GM21737 (cell line): ENCODE data around the gene SART3.
A peak's percentile ranks its signal among the peaks of the same experiment; 100 is the strongest.

Source experiments
- ATAC-seq: cut with Tn5 transposase; IDR thresholded peaks from one replicate; pipeline ENCODE4 v1.9.1; 2021; ENCODE audit warnings: mild to moderate bottlenecking, moderate library complexity; ENCODE audit not compliant: unreplicated experiment

Gene SART3

GRCh38 chr12:108560752-108561719 lies at the start of gene SART3:
Gene SART3, minus strand, starts transcription at chr12:108561173. Its CDS starts 19 bp downstream, at chr12:108561154.
- peak; percentile 42 for ATAC-seq

GRCh38 chr12:108610336-108610815 lies 49.4 kb upstream of the SART3 start:
- no peak for ATAC-seq

GRCh38 chr12:108609537-108610335 lies 48.8 kb upstream of the SART3 start:
- no peak for ATAC-seq

GRCh38 chr12:108608616-108609015 lies 47.6 kb upstream of the SART3 start:
- no peak for ATAC-seq

- no peak for ATAC-seq
Observed at GRCh38 chr12:108607981-108608600, 47.1 kb upstream of the SART3 start.

GRCh38 chr12:108606492-108606891 lies 45.5 kb upstream of the SART3 start:
- ATAC-seq, result no peak

GRCh38 chr12:108605690-108606406 lies 44.9 kb upstream of the SART3 start:
- ATAC-seq, result no peak

GRCh38 chr12:108605000-108605689 lies 44.2 kb upstream of the SART3 start:
- no peak for ATAC-seq

GRCh38 chr12:108604208-108604941 lies 43.4 kb upstream of the SART3 start:
- no peak for ATAC-seq

GRCh38 chr12:108603743-108604142 lies 42.8 kb upstream of the SART3 start:
- no peak for ATAC-seq

GRCh38 chr12:108602976-108603704 lies 42.2 kb upstream of the SART3 start:
- ATAC-seq, result no peak

GRCh38 chr12:108602209-108602705 lies 41.3 kb upstream of the SART3 start:
- no peak for ATAC-seq

GRCh38 chr12:108600702-108601007 lies 39.7 kb upstream of the SART3 start:
- no peak for ATAC-seq

- no peak for ATAC-seq
Observed at GRCh38 chr12:108599948-108600701, 39.2 kb upstream of the SART3 start.

GRCh38 chr12:108599541-108599940 lies 38.6 kb upstream of the SART3 start:
- no peak for ATAC-seq

- no peak for ATAC-seq
Observed at GRCh38 chr12:108598553-108599250, 37.7 kb upstream of the SART3 start.
